ENCODE data around the gene MYOF.
"Not testable (repeated sequence)": the region's sequence is repeated elsewhere in the genome, so short reads cannot be mapped to it uniquely, and the experiment has no call there.

MYOF gene

DNA sequence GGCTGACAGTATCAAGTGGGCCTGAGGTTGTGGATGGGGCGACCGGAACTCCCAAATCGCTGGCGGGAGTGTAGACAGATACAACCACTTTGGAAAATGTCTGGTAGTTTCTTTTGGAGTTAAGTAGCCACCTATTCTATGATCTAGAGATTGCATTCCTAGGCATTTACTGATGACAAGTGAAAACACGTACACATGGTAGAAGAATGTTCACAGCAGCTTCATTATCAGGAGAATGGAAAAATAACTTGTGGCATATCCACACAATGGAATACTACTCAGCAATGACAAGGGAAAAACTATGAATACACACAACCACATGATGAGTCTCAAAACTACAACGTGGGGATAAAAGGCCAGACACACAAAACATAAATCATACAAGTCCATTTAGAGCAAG is 146.0 kb downstream of the MYOF start:
- DNase-seq = no peak

DNA sequence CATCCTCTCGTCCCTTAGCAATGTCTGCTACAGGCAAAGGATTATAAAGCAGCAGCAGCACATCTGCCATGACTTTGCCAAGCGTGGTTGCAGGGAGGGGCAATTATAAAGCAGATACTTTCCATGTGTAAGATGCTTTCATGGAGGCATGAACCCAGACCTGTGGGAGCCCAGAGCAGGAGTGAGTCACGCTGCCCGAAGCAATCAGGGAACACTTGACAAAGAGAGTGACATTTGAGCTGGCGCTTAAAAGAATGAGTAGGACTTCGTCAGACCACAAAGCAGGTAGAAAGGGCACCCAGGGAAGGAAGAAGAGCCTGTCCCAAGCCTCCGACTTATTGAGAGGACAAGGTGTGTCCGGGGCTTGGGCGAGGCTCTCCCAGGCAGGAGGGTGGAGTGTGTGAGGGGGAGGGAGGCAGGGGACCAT is 147.2 kb downstream of the MYOF start:
- no peak for DNase-seq

- DNase-seq = no peak
These were observed 148.0 kb downstream of the MYOF start for GRCh38 chr10:93334181-93334580.

GRCh38 chr10:93333278-93333978 is 148.7 kb downstream of the MYOF start:
- no peak for DNase-seq

DNA sequence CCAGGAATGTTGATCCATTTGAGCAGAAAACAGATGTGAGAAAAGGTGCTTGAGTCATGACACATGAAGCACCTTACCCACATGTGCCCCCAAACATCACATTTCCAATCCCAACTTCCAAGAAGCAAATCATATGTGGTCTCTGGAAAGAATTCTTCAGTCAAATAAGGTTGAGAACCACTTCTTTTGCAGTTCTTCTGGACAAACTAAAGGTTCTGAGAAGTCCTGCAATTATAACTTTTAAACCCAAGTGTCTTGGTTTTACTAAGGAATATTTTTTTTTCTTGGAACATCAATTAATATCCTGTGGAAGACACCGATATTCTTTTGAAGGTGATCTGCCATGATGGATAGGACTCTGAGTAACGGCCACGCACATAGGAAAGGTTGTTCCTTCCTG is 151.3 kb downstream of the MYOF start:
- DNase-seq = no peak

DNA sequence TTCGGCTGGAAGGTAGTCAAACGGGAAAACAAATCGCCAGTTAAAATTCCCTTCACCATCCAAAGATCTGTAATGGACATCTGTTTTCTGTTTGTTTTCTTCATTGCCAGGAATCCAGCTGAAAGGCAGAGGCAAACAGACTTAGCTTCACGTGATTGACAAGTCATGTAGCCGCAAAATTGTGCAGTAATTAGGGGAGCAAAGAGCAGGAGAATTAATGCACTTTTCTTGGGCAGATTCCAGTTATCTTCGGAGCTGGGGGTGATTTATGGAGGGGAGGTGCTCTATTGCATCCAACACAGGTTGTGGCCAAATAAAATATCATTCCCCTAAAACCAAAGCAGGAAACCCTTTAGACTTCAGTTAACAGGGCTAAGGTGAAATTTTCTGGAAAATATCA is 162.2 kb downstream of the MYOF start:
- DNase-seq = no peak

DNA sequence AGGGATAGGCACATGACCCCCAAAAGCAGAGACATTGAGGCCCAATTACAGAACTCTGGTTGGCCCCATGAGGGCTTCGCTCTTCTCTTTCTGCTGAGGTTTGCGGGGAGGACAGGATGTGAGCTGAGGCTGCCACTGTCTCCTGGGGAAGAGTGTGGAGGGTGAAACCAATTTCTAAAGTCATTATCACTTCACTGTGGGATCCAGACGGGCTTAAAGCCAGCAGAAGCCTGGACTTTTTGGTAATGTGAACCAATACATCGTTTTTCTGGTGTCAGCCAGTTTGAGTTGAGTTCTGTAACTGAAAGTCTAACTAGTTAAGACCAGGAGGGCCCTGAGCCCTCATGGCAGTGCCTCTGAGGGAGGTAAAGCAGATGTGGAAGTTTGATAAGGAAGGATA is 163.0 kb downstream of the MYOF start:
- no peak for DNase-seq

DNA sequence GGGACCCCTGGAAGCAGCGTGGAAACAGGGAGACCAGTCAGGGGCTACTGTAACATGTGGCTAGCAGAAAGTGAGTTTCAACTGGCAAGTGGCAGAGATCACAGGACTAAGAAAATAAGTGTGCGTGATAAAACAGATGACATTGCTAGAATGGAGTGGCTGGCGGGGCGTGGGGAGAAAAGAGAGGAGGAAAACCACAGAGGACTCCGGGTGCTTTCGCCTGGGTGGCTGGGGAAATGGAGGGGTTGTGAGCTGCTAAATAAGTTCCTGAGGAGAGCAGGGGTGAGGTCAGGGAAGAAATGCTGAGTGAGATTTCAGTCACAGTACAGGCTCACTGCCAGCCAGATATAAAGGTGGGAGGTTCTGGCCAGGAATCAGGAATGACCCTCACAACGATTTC is 166.9 kb downstream of the MYOF start:
- no peak for DNase-seq

DNA sequence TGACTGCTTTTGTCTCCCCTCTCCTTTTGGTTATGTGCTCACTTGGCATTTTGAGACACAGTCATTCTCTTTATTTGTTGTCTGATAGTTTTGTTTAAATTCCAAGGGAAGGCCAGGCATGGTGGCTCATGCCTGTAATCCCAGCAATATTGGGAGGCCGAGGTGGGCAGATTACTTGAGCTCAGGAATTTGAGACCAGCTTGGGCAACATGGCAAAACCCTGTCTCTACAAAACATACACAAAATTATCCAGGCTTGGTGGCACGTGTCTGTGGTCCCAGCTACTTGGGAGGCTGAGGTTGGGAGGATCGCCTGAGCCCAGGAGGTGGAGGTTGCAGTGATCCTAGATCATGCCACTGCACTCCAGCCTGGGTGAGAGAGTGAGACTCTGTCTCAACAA is 167.5 kb downstream of the MYOF start:
- not testable (repeated sequence) for DNase-seq

DNA sequence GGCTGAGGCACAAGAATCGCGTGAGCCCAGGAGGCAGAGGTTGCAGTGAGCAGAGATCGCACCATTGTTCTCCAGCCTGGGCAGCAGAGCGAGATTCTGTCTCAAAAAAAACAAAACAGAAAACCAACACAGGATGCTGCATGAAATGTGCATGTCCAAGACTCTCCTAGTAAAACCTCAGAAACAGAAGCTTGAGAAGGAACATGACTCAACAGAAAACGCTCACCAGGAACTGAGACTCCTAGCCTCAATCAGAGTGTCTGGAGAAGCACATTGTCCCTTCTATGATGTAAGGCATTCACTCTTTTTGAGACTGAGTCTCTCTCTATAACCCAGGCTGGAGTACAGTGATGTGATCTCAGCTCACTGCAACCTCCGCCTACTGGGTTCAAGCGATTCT is 168.3 kb downstream of the MYOF start:
- DNase-seq = no peak

DNA sequence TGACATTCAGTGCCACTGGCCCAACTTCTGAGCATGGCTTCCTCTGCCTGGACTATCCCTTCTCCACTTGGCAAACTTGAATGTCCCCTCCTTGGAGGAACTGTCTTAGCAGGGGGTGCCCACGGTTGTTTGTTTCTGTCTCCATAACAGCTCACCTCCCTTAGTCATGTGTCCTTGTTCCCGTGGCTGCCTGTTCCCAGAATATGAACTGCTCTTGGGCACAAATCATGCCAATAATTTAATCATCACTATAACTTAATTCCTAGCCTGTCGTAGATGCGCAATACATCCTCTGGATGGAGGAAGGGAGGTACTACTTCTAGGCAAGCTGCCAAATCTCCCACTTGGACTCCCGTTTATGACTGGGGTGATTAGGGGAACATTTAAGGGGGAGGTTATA is 173.1 kb downstream of the MYOF start:
- DNase-seq = no peak

DNA sequence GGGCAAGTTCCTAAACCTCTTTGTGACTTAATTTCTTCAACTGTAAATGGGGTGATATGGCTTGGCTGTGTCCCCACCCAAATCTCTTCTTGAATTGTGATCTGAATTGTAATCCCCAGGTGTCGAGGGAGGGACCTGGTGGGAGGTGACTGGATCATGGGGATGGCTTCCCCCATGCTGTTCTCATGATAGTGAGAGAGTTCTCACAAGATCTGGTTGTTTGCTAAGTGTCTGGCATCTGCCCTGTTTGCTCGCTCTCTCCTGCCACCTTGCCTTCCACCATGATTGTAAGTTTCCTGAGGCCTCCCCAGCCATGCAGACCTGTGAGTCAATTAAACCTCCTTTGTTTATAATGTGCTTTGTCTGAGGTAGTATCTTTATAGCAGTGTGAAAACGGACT is 177.0 kb downstream of the MYOF start:
- DNase-seq = no peak

DNA sequence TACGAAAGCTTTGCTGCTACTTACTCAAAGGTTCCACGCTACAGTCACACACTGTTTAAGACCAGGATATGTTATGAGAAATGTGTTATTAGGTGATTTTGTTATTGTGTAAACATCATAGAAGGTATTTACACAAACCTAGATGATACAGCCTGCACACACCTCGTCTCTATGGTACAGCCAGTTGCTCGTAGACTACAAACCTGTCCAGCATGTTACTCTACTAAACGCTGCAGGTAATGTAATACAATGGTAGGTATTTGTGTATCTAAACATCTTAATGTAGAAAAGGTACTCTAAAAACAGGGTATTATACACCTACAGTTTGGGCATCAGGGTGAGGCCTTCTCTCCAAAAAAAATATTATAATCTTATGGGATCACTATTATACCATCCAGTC is 181.2 kb downstream of the MYOF start:
- DNase-seq = no peak

DNA sequence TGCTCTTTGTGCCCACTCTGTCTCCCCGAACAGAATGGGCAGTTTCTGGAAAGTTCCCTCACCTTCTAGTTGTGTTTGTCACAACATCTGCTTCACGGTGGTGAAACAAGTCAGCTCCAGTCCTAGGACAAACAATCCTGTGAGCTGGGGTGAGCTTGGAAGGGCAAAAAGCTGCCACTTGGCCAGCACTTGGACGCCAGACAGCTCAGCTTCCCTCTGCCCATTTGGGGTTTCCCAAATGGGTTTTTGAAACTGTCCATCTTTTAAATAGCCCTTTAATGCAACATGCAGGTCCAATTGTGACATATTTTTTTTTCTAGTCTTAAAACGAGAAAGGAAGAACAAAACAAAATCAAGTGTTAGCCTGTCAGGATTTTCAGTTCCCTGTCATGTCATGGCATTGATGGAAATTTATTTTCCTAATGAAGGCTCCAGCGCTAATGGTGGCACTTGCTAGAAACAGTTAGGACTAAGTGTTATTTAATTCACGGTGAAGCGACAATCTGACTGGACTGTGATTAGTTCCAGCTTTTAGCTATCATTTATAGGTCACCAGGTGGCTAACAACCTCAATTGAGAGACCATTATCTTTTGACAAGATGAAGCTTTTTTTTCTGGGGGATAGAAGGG is 181.7 kb downstream of the MYOF start:
- DNase-seq = no peak

GRCh38 chr10:93299606-93300287 is 182.4 kb downstream of the MYOF start:
- DNase-seq = no peak

GRCh38 chr10:93299195-93299594 is 182.9 kb downstream of the MYOF start:
- no peak for DNase-seq

- no peak for DNase-seq
These were observed 186.0 kb downstream of the MYOF start for GRCh38 chr10:93296151-93296550.

DNA sequence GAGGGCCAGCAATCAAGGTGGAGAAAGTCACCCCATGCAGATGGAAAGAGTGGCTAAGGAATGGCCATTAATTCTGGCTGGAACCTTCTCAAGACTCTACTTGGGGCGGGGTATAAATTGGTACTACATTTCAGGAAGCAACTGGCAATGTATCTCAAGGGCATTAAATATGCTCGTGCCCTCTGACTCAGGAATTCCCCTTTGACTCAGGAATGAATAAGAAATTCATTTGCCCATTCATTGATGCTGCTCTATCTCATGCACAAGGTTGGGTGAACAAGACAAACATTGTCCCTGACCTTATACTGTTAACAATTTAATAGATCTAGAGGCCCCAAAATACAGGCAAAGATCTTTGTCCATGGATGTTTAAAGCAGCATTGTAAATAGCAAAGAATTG is 188.1 kb downstream of the MYOF start:
- DNase-seq = no peak

GRCh38 chr10:93290661-93291354 is 191.3 kb downstream of the MYOF start:
- DNase-seq = no peak

GRCh38 chr10:93288679-93289634 is 193.2 kb downstream of the MYOF start:
- peak; percentile 39 to 51 for DNase-seq

DNA sequence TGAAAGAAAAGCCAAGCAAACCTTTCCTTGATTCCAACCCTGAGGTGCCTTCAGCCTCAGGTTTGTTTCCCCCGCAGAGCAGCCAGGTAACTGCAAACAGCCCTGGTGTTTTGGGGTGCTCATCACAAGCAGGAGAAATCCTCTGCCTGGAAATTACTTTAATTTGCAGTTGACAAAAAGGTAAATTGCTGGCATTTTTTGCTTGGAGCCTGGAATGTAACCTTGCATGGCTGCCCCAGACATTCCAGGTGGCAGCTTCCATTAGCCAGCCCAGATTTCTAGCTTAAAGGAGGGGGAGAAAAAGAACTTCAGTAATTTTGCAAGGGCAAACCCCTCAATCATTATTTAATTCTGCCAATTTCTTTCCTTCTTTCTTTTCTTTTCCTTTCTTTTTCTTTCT is 194.4 kb downstream of the MYOF start:
- no peak for DNase-seq

- DNase-seq = not testable (repeated sequence)
These were observed 197.9 kb downstream of the MYOF start for GRCh38 chr10:93284246-93284645.

DNA sequence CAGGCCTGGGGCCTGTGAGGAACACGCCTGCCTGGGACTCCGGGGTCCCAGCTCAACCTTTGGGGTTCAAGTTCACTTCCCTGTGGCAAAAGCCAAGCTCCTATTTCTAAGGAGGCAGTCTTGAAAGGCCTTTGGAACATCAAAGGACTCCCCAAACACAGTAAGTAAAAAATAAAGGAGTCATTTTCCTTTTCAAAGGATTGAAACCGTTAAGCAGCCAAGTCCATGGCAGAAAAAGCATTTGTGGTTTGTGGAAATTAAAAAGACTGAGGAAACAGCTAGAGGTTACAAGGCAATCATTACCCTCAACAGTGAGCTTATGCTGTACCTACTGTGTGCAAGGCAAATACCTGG is 200.8 kb downstream of the MYOF start:
- no peak for DNase-seq

All from CD4-positive, alpha-beta T cell treated with Interleukin-1 beta for 1 hour (primary cell).